IMR-90 (cell line): ENCODE measurements around the gene ASS1. TPM values are rescaled to one million over a fixed set of nuclear protein-coding genes. Genes with fewer than 3 reads are reported as not detected.

Experiments
- ATAC-seq: fragments of 200-7000 bp; cut with Tn5 transposase; 2 replicates; pipeline ENCODE4 v1.9.1; 2020; ENCODE audit warnings: low read depth, mild to moderate bottlenecking, moderate library complexity
- BruUV-seq: library from RNA; stranded (reverse); fragments of 400-500 nt; replicated peaks from 2 replicates; lab custom pipeline; 2021; lab: Mats Ljungman, UMichigan
- CTCF ChIA-PET: fragments of 300-600 bp; formaldehyde crosslinking; extraction: SDS; loops from one replicate; lab custom pipeline; 2021; ENCODE audit warnings: antibody characterized with exemption; lab: Yijun Ruan, JAX
- POLR2A ChIA-PET: fragments of 300-600 bp; sonication (Branson Sonifier 250); formaldehyde crosslinking; loops from one replicate; lab custom pipeline; 2022; ENCODE audit warnings: antibody characterized with exemption; ENCODE audit not compliant: unreplicated experiment; lab: Charles Lee
- DNase-seq: peaks from one replicate; pipeline ENCODE4 v3.0.0; 2013
- H2AFZ ChIP-seq: replicated peaks from 2 replicates; pipeline ENCODE3; 2013; ENCODE audit warnings: low read length, mild to moderate bottlenecking; ENCODE audit not compliant: poor library complexity
- H2AK5ac ChIP-seq: 2 replicates; pipeline ENCODE4 v1.6.1; 2013; ENCODE audit warnings: low read depth, low read length, inconsistent platforms
- H2AK9ac ChIP-seq: replicated peaks from 2 replicates; pipeline ENCODE3; 2013; ENCODE audit warnings: mild to moderate bottlenecking, low read depth, low read length, moderate library complexity; ENCODE audit not compliant: poor library complexity
- H2BK120ac ChIP-seq: 2 replicates; pipeline ENCODE4 v1.6.1; 2013; ENCODE audit warnings: low read depth, low read length, inconsistent platforms
- H2BK15ac ChIP-seq: 3 replicates; pipeline ENCODE4 v1.6.1; 2013; ENCODE audit warnings: low read depth, low read length, inconsistent platforms
- H2BK20ac ChIP-seq: 2 replicates; pipeline ENCODE4 v1.6.1; 2013; ENCODE audit warnings: low read depth, mild to moderate bottlenecking, inconsistent platforms, low read length, moderate library complexity
- H2BK5ac ChIP-seq: 2 replicates; pipeline ENCODE4 v1.6.1; 2013; ENCODE audit warnings: mild to moderate bottlenecking, low read depth, low read length, inconsistent platforms; ENCODE audit not compliant: poor library complexity, severe bottlenecking
- H3K14ac ChIP-seq: replicated peaks from 2 replicates; pipeline ENCODE4 v1.6.1; 2013; ENCODE audit warnings: low read depth, low read length, inconsistent platforms
- H3K18ac ChIP-seq: 2 replicates; pipeline ENCODE4 v1.6.1; 2013; ENCODE audit warnings: low read depth, low read length, control low read depth
- H3K23ac ChIP-seq: 2 replicates; pipeline ENCODE4 v1.6.1; 2013; ENCODE audit warnings: low read depth, low read length, inconsistent platforms
- H3K27ac ChIP-seq: 2 replicates; pipeline ENCODE4 v1.5.1; 2013; ENCODE audit warnings: mild to moderate bottlenecking, control low read depth, low read length; ENCODE audit not compliant: insufficient read depth
- H3K27me3 ChIP-seq: 2 replicates; pipeline ENCODE4 v1.6.1; 2013; ENCODE audit warnings: low read length; ENCODE audit not compliant: control insufficient read depth, insufficient read depth
- H3K36me3 ChIP-seq: 2 replicates; pipeline ENCODE4 v1.6.1; 2013; ENCODE audit warnings: low read length, mixed read lengths; ENCODE audit not compliant: control insufficient read depth, insufficient read depth
- H3K4ac ChIP-seq: 2 replicates; pipeline ENCODE4 v1.6.1; 2013; ENCODE audit warnings: low read depth, low read length, inconsistent platforms
- H3K4me1 ChIP-seq: 2 replicates; pipeline ENCODE4 v1.6.1; 2013; ENCODE audit warnings: low read length, mixed read lengths; ENCODE audit not compliant: control insufficient read depth, insufficient read depth
- H3K4me2 ChIP-seq: 2 replicates; pipeline ENCODE4 v1.6.1; 2013; ENCODE audit warnings: low read depth, mild to moderate bottlenecking, control low read depth, low read length, moderate library complexity
- H3K4me3 ChIP-seq: 2 replicates; pipeline ENCODE4 v1.5.1; 2013; ENCODE audit warnings: low read depth, mild to moderate bottlenecking, control low read depth, low read length, moderate library complexity; ENCODE audit not compliant: insufficient read depth
- H3K56ac ChIP-seq: 2 replicates; pipeline ENCODE4 v1.6.1; 2013; ENCODE audit warnings: low read length, inconsistent platforms; ENCODE audit not compliant: insufficient read depth; ENCODE audit errors: extremely low read depth
- H3K79me1 ChIP-seq, 2 experiments: 2 replicates each; pipeline ENCODE4 v1.6.1; 2013; ENCODE audit warnings: low read length in 2 of 2, inconsistent platforms in 1 of 2, low read depth in 1 of 2
- H3K9ac ChIP-seq: 2 replicates; pipeline ENCODE4 v1.6.1; 2013; ENCODE audit warnings: low read depth, low read length, control low read depth
- H3K9me1 ChIP-seq: 2 replicates; pipeline ENCODE4 v1.6.1; 2013; ENCODE audit warnings: low read length, inconsistent platforms; ENCODE audit not compliant: insufficient read depth
- H3K9me3 ChIP-seq: 2 replicates; pipeline ENCODE4 v1.6.1; 2013; ENCODE audit warnings: low read length; ENCODE audit not compliant: control insufficient read depth, insufficient read depth
- H4K20me1 ChIP-seq: 2 replicates; pipeline ENCODE4 v1.6.1; 2013; ENCODE audit warnings: low read length, inconsistent platforms; ENCODE audit not compliant: insufficient read depth
- H4K5ac ChIP-seq: 2 replicates; pipeline ENCODE4 v1.6.1; 2013; ENCODE audit warnings: mild to moderate bottlenecking, low read depth, low read length, control low read depth
- H4K8ac ChIP-seq, 2 experiments: 2 replicates each; pipeline ENCODE4 v1.6.1; 2013; ENCODE audit warnings: low read depth in 2 of 2, low read length in 2 of 2, control low read depth in 1 of 2, inconsistent platforms in 1 of 2
- H4K91ac ChIP-seq: 2 replicates; pipeline ENCODE4 v1.6.1; 2013; ENCODE audit warnings: low read depth, low read length, inconsistent platforms; ENCODE audit not compliant: insufficient read depth
- BHLHE40 ChIP-seq: fragments of 150-350 bp; IDR thresholded peaks from 2 replicates; pipeline ENCODE4 v1.6.1; 2016; ENCODE audit warnings: mild to moderate bottlenecking, low read depth, low read length
- CHD1 ChIP-seq: IDR thresholded peaks from 2 replicates; pipeline ENCODE4 v1.6.1; 2012; ENCODE audit warnings: low read depth, low read length, improper control_type of control experiment
- ELK1 ChIP-seq: fragments of 150-350 bp; IDR thresholded peaks from 2 replicates; pipeline ENCODE4 v1.6.1; 2016; ENCODE audit warnings: low read depth, mild to moderate bottlenecking, low read length, moderate library complexity, borderline replicate concordance
- FOS ChIP-seq: fragments of 150-350 bp; IDR thresholded peaks from 2 replicates; pipeline ENCODE4 v1.6.1; 2016; ENCODE audit warnings: low read depth, low read length
- MAFK ChIP-seq: IDR thresholded peaks from 2 replicates; pipeline ENCODE4 v1.6.1; 2012; ENCODE audit warnings: low read depth, low read length, improper control_type of control experiment
- MXI1 ChIP-seq: IDR thresholded peaks from 2 replicates; pipeline ENCODE4 v1.6.1; 2012; ENCODE audit warnings: low read depth, mild to moderate bottlenecking, low read length, moderate library complexity, borderline replicate concordance
- NFE2L2 ChIP-seq: fragments of 150-350 bp; IDR thresholded peaks from 2 replicates; pipeline ENCODE4 v1.6.1; 2016; ENCODE audit warnings: low read depth, mild to moderate bottlenecking, low read length
- POLR2A ChIP-seq: IDR thresholded peaks from 2 replicates; pipeline ENCODE4 v1.6.1; 2012; ENCODE audit warnings: mild to moderate bottlenecking, low read depth, low read length
- RCOR1 ChIP-seq: IDR thresholded peaks from 2 replicates; pipeline ENCODE4 v1.6.1; 2012; ENCODE audit warnings: mild to moderate bottlenecking, low read length, improper control_type of control experiment; ENCODE audit not compliant: insufficient replicate concordance
- SMC3 ChIP-seq: fragments of 150-350 bp; IDR thresholded peaks from 2 replicates; pipeline ENCODE4 v1.6.1; 2016; ENCODE audit warnings: low read depth, mild to moderate bottlenecking, antibody characterized with exemption, low read length, moderate library complexity
- USF2 ChIP-seq: fragments of 150-350 bp; IDR thresholded peaks from 2 replicates; pipeline ENCODE4 v1.6.1; 2017; ENCODE audit warnings: mild to moderate bottlenecking, antibody characterized with exemption, low read length, low read depth
- WGBS, 2 experiments: methylation state at CpG; one replicate each; pipeline versions ENCODE4 v1.1.5 to v1.1.7; 2013; ENCODE audit warnings: missing lambda C conversion rate in 2 of 2; ENCODE audit not compliant: insufficient read length in 1 of 2; ENCODE audit errors: extremely low coverage in 2 of 2; 5-methylcytosine and 5-hydroxymethylcytosine counted together
- dilution Hi-C: fragments of 300-500 bp; cut with HindIII; formaldehyde crosslinking; loops from one replicate; pipeline ENCODE4 v1.14.3; 2018; ENCODE audit warnings: low sequenced_read_pairs; ENCODE audit not compliant: unreplicated experiment
- in situ Hi-C: fragments of 300-500 bp; cut with MboI; formaldehyde crosslinking; loops from 3 replicates; pipeline ENCODE4 v1.14.3; 2019; ENCODE audit warnings: low sequenced_read_pairs, inconsistent platforms, mixed read lengths
- intact Hi-C: fragments of 100-400 bp; cut with micrococcal nuclease; formaldehyde crosslinking; loops from 2 replicates; pipeline ENCODE4 v1.10.0; 2022
- polyA plus RNA-seq, 3 experiments: library from polyadenylated mRNA; depleted of rRNA; stranded (reverse); fragments of >200 nt; gene quantifications; 2 replicates each; pipeline ENCODE4 v1.2.3, GENCODE V29; 2012; ENCODE audit warnings: low replicate concordance in 1 of 3
- total RNA-seq: library from RNA; depleted of rRNA; stranded (reverse); fragments of >200 nt; gene quantifications from 2 replicates; pipeline ENCODE4 v1.2.3, GENCODE V29; 2012
- TF ChIP-seq, protein P1 (sequence below): conservative IDR thresholded peaks from 2 replicates; pipeline ENCODE4 v1.5.1; 2012; ENCODE audit warnings: mild to moderate bottlenecking, low read depth, low read length, improper control_type of control experiment

The ASS1 gene
- total and polyA plus RNA-seq, 2 of the 4 experiments (the other 2 are of a cell fraction): 39.6 to 41.9 TPM

DNA sequence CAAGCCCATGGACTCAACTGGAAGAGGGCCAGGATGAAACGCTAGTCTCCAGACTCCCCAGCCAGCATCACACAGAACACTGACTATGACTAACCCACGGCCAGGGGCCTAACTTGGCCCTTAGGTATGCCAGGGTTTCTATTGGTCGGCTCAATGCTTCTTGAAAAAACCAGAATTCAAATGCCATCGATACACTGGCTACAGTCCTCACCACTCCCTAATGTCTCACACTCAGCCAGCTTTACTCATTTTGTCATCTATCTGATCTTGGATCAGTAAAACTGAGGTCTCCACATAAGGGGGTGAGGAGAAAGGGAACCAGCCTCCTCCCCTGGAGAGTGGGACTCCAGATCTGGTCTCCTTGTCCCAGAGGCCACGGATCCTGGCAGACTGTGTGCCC is 75.2 kb downstream of the ASS1 start:
- TF ChIP-seq BHLHE40 (no peak), FOS (no peak), MXI1 (no peak), SMC3 (no peak), POLR2A (no peak), MAFK (no peak), CHD1 (no peak), NFE2L2 (no peak), USF2 (no peak), RCOR1 (no peak), ELK1 (no peak)
- TF ChIP-seq, protein P1, sequence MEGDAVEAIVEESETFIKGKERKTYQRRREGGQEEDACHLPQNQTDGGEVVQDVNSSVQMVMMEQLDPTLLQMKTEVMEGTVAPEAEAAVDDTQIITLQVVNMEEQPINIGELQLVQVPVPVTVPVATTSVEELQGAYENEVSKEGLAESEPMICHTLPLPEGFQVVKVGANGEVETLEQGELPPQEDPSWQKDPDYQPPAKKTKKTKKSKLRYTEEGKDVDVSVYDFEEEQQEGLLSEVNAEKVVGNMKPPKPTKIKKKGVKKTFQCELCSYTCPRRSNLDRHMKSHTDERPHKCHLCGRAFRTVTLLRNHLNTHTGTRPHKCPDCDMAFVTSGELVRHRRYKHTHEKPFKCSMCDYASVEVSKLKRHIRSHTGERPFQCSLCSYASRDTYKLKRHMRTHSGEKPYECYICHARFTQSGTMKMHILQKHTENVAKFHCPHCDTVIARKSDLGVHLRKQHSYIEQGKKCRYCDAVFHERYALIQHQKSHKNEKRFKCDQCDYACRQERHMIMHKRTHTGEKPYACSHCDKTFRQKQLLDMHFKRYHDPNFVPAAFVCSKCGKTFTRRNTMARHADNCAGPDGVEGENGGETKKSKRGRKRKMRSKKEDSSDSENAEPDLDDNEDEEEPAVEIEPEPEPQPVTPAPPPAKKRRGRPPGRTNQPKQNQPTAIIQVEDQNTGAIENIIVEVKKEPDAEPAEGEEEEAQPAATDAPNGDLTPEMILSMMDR: no peak
- in situ Hi-C loops (no loop called here), intact Hi-C loops (no loop called here), dilution Hi-C loops (no loop called here)
- Histone ChIP-seq H3K9me3 (no peaks in the 10 kb centered on the region), H3K14ac (no peak overlapping the region), H3K9ac (no peak overlapping the region), H4K8ac (no peak overlapping the region), H2BK120ac (no peak overlapping the region), H3K9me1 (no peaks in the 10 kb centered on the region), H3K79me1 (no peaks in the 10 kb centered on the region), H4K91ac (no peak overlapping the region), H3K4me2 (no peak overlapping the region), H3K4ac (no peak overlapping the region), H2AK9ac (no peak overlapping the region), H2BK15ac (no peak overlapping the region), H4K5ac (no peak overlapping the region), H2BK20ac (no peak overlapping the region), H4K20me1 (no peaks in the 10 kb centered on the region), H2AFZ (no peak overlapping the region), H3K27me3 (peaks cover 34% of the 10 kb centered on the region), H3K56ac (no peak overlapping the region), H3K27ac (no peak overlapping the region), H3K36me3 (no peaks in the 10 kb centered on the region), H2AK5ac (no peak overlapping the region), H3K4me1 (no peaks in the 10 kb centered on the region), H3K4me3 (no peak overlapping the region), H3K18ac (no peak overlapping the region), H3K23ac (no peak overlapping the region), H2BK5ac (no peak overlapping the region)
- BruUV-seq: no TSS peak
- 60% methylated on average over 1 of the region's 5 CpGs; no CpG with 5 or more reads in 1 of the 2 experiments for WGBS, 2 experiments
- CTCF ChIA-PET: no interaction called here
- POLR2A ChIA-PET: no interaction called here
- DNase-seq (no peak), ATAC-seq (no peak)
